RKO (cell line): ENCODE measurements around the gene DNAJC4.

Source experiments
- DNase-seq: peaks from one replicate; pipeline ENCODE4 v3.0.0-alpha.2; 2016; ENCODE audit warnings: low spot score

Gene DNAJC4

DNA sequence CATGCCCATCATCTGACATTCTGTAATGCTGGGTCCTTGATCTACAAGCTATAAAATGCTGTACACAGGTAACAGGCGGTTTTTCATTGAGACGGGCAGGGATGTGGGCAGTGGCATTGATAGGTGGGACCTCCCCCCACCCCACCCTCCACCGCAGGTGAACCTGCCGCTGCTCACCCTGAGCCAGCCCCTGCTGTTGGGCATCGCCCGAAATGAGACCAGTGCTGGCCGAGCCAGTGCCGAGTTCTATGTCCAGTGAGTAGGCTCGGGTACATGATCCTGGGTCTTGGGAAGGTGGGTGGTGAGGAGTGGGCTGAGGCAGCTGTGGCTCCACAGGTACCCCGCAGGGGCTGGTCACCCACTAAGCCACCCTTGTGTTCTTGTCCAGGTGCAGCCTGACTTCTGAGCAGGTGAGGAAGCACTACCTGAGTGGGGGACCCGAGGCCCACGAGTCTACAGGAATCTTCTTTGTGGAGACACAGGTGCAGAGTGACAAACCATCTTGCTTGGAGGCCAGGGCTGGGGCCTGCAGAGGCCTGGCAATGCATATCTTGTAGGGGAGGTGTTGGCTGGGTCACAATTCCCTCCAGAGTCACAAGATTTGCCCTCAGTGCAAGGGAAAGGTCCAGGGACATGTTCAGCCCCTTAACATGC is 1.1 kb upstream of the DNAJC4 start:
- no peak for DNase-seq

DNA sequence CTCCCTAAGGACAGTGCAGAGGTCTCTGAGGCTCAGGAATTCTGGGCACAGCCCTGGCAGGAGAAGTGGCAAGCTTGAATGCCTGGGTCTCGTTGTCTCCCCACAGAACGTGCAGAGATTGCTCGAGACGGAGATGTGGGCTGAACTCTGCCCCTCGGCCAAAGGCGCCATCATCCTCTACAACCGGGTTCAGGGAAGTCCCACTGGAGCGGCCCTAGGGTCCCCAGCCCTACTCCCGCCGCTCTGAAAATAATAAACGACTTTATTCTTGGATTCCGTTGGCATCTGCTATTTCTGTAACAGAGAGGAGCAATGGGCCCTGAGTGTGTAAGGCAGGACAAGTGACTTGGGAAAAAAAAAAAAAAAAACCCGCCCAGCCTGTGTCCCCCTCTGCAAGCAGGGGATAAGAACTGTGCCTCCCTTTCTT is 591 bp upstream of the DNAJC4 start:
- DNase-seq: no peak

DNA sequence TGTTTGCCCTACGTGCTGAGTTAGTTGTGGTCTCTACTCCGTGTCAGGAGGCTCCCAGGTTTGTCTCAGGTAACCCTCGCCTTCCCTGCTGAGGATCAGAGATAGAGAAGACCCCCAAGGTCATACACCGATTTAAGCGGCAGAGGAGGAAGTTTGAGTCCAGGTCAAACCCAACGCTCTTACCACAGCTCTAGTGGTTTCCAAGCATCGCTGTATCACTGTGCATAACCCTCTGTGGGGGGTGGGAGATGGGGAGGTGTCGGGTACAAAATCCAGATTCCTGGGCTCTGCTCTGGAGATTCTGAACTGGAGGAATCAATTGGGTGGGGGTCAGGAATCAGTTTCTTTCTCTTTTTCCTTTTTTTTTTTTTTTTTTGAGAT is 627 bp downstream of the DNAJC4 start:
- no peak for DNase-seq

- DNase-seq: no peak
Measured at GRCh38 chr11:64231546-64231945, 1.2 kb downstream of the DNAJC4 start.

DNA sequence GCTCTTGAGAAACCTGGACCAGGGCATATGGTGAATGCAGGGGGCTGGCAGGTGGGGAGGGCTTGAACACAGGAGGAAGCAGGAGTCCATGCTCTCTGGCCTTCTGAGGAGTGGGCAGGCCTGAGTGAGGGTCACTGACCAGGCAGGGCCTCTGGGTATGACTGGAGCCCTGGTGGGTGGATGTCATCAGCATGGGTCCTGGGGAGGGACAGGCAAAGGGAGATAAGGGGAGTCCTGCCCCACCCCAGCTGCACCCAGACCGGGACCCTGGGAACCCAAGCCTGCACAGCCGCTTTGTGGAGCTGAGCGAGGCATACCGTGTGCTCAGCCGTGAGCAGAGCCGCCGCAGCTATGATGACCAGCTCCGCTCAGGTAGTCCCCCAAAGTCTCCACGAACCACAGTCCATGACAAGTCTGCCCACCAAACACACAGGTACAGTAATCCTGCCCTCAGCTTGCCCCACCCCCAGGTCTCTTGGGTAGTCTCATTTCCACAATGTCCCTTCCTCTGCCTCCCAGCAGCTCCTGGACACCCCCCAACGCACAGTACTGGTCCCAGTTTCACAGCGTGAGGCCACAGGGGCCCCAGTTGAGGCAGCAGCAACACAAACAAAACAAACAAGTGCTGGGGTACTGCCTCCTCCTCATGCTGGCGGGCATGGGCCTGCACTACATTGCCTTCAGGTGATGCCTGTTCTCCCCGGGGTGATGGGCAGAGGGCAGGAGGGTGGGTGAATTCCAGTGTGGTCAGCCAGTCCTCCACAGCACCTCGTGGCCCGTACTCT is 2.0 kb downstream of the DNAJC4 start:
- no peak for DNase-seq

- DNase-seq: no peak
Measured at GRCh38 chr11:64232967-64233315, 2.6 kb downstream of the DNAJC4 start.

DNA sequence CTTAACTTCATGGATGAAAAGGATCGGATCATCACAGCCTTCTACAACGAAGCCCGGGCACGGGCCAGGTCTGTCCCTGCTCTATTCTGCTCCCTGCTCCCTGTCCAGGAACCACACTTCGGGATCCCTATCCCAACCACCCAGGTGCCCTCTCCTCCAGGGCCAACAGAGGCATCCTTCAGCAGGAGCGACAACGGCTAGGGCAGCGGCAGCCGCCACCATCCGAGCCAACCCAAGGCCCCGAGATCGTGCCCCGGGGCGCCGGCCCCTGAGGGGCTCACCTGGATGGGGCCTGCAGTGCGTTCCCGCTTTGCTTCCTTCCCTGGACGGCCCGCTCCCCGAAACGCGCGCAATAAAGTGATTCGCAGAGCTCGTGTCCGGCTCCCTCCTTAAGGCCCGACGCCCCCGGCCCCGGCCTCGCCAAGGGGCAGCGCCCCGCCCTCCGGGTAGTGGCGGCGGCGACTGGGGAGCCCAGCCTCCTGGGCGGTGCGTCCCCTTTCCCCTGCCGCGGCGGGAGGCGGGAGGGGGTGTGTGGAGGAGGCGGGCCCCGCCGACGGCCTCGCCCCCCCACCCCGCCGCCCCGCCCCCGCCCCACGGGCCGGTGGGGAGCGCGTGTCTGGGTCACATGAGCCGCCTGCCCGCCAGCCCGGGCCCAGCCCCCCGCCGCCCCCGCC is 3.7 kb downstream of the DNAJC4 start, which contains the start of gene VEGFB:
Gene VEGFB, plus strand, starts transcription at position 672 of the 674 bp plus-strand sequence. CDS start 250 bp downstream, outside the sequence.
- DNase-seq: peak; percentile 59

DNA sequence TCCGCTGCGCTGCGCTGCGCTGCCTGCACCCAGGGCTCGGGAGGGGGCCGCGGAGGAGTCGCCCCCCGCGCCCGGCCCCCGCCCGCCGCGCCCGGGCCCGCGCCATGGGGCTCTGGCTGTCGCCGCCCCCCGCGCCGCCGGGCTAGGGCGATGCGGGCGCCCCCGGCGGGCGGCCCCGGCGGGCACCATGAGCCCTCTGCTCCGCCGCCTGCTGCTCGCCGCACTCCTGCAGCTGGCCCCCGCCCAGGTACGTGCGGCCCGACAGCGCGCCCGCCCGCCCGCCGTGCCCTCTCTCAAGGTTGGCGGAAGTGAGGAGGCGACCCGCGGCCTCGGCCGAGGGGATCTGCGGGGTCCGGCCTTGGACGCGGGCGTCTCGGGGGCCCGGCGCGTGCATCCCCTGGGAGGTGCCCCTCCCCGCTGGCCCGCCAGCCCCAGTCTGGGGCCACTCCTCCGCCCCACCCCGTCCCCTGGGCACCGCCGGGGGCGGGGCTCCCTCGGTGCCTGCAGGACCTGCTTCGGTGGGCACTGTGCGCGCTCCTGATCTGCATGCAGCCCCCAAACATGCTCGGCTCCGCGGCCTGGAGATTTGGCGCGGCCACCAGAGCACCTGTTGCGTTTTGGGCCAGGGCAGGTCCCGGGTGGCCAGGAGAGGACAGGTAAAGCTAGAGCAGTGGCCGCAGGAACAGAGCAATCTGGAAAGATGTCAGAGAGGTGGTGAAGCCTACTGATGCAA is 4.5 kb downstream of the DNAJC4 start:
- DNase-seq: peak; percentile 51

GRCh38 chr11:64235437-64236161 is 5.3 kb downstream of the DNAJC4 start:
- DNase-seq: no peak

GRCh38 chr11:64237484-64237951 is 7.2 kb downstream of the DNAJC4 start:
- no peak for DNase-seq

DNA sequence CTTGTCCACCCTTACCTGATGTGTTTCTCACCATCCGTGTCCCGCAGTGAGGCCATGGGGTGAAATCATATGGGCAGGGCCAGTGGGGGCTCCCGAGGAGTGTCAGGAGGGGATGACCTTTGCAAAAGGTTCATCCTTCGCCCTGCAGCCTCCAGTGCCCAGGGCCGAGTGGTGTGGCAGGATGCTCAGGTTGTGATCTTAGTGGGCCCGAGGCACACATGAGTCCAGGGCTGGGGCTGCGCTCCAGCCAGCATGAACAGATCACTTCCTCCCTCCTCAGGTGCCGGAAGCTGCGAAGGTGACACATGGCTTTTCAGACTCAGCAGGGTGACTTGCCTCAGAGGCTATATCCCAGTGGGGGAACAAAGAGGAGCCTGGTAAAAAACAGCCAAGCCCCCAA is 7.7 kb downstream of the DNAJC4 start:
- no peak for DNase-seq

GRCh38 chr11:64238999-64239398 is 8.7 kb downstream of the DNAJC4 start:
- DNase-seq: no peak

DNA sequence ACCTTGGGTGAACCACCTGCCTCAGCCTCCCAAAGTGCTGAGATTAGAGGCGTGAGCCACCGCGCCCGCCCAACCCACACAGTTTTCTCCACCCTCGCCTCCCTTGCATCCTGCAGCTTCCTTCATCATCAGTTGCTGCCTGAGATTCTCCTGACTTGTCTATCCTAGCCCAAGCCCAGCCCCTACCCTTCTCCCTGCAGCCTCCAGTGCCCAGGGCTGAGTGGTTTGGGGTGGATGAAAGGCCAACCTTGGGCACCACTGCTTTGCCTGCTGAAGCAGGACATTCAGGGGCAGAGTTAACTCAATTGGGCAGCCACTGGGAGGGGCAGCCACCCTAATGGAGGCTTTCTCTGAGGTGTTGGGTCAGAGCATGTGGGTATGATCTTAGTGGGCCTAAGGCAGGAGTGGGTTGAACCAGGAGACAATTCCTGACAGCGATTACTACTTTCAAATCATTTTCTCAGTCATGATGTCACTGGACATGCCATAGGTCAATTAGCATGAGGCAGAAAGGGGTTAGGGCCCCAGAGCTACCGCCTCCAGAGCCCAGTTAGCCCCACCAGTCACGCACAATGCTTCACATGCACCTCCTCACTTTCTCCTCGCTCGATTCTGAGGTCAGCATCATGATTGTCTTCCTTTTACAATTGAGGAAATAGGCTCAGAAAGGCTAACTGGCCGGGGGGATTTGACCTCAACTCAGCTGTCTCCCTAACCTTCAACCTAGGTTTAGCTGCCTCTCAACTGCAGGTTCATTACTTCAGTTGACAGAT is 9.5 kb downstream of the DNAJC4 start:
- DNase-seq: peak; percentile 45

GRCh38 chr11:64240435-64241240 is 10.3 kb downstream of the DNAJC4 start, which contains the start of gene FKBP2:
Gene FKBP2 (plus strand): TSS chr11:64241095. CDS start chr11:64242388, 1,293 bp downstream.
- peak; percentile 96 for DNase-seq

DNA sequence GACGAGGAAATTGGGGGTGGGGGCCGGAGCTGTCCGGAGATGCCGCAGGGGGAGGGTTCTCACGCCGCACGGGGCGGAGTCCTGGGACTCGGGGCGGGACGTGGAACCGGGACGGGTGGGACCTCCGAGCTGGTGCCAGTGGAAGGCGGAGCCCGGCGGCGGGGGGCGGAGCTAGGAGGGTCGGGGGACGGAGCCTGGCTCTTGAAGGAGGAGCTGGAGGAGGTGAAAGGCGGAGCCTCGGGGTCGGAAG is 10.8 kb downstream of the DNAJC4 start:
- DNase-seq: no peak

GRCh38 chr11:64241491-64242374 is 11.4 kb downstream of the DNAJC4 start:
- peak; percentile 97 for DNase-seq

DNA sequence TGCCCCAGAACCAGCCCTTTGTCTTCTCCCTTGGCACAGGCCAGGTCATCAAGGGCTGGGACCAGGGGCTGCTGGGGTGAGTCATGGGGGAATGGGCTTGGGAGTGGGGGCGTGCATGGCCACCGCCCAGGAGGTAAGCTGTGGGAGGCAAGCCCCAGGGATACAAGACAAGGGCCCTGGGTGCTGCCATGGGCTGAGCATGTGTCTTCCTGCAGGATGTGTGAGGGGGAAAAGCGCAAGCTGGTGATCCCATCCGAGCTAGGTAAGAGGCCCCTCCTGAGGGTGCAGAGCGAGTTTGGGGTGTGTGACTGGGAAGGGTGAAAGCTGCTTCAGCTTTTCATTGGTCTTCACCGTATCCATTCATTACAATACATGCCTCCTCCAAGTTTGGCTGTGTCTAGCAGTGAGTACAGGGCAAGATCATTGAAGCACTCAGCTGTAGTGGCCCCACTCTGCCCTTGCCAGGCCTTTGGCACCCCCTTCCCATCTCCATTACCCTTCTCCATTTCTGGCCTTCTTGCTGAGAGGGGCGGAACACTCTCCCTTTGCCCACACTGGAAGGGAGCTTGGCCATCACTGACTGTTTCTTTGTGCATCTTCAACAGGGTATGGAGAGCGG is 13.0 kb downstream of the DNAJC4 start:
- DNase-seq: no peak

- no peak for DNase-seq
Measured at GRCh38 chr11:64244107-64244506, 13.8 kb downstream of the DNAJC4 start.

DNA sequence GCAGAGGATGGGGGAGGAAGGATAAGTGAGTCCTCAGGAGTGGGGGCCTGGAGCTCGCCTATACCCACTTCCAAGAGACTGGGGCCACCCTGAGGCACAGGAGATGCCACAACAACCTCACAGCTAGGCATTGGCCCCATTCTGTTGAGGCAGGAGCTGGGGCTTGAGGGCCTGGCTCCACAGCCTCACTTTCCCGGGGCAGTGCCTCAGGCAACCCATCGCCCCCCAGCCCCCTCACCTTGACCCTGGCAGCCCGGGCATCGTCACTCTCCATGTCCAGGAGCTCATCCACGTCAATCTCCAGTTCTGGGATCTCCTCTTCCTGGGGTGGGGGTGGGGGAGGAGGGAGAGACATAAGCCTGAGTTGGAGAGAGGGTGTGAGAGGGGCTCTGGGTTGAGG is 14.6 kb downstream of the DNAJC4 start:
- peak; percentile 34 for DNase-seq
